BJ (cell line): ENCODE measurements around the gene IRX3. TPM values are rescaled to one million over a fixed set of nuclear protein-coding genes. Genes with fewer than 3 reads are reported as not detected.

ENCODE experiments used
- CTCF ChIA-PET: fragments of 350-600 bp; formaldehyde crosslinking; extraction: SDS; loops from one replicate; lab custom pipeline; 2021; ENCODE audit warnings: antibody characterized with exemption, inconsistent platforms; lab: Yijun Ruan, JAX
- POLR2A ChIA-PET: fragments of 300-600 bp; sonication (Branson Sonifier 250); formaldehyde crosslinking; extraction: SDS; loops from one replicate; lab custom pipeline; 2021; ENCODE audit warnings: antibody characterized with exemption; lab: Charles Lee
- DNase-seq: peaks from one replicate; pipeline ENCODE4 v3.0.0-alpha.2; 2011; ENCODE audit warnings: low read depth
- H3K27me3 ChIP-seq: 2 replicates; pipeline ENCODE4 v1.6.0; 2011; ENCODE audit warnings: low read length; ENCODE audit not compliant: control insufficient read depth, insufficient read depth
- H3K36me3 ChIP-seq: 2 replicates; pipeline ENCODE4 v1.5.1; 2011; ENCODE audit warnings: low read length; ENCODE audit not compliant: control insufficient read depth, insufficient read depth
- H3K4me3 ChIP-seq: 2 replicates; pipeline ENCODE4 v1.5.1; 2011; ENCODE audit warnings: low read depth, mild to moderate bottlenecking, control low read depth, low read length
- polyA plus RNA-seq: library from polyadenylated mRNA; depleted of rRNA; stranded (reverse); fragments of >200 nt; gene quantifications from 2 replicates; pipeline ENCODE4 v1.2.3, GENCODE V29; 2011
- TF ChIP-seq, protein P1 (sequence below): IDR thresholded peaks from 2 replicates; pipeline ENCODE4 v1.5.1; 2011; ENCODE audit warnings: low read depth, mild to moderate bottlenecking, control low read depth, inconsistent platforms, low read length, moderate library complexity; ENCODE audit not compliant: insufficient read depth

Gene IRX3
- polyA plus RNA-seq, 1 experiment = 2.2 TPM

- ChIA-PET CTCF (no interaction called here), POLR2A (no interaction called here)
- no peaks in the 10 kb centered on the region for H3K36me3 ChIP-seq
- H3K27me3 ChIP-seq = peaks cover 3% of the 10 kb centered on the region
- no peak for DNase-seq
- H3K4me3 ChIP-seq = no peak overlapping the region
- TF ChIP-seq, protein P1, sequence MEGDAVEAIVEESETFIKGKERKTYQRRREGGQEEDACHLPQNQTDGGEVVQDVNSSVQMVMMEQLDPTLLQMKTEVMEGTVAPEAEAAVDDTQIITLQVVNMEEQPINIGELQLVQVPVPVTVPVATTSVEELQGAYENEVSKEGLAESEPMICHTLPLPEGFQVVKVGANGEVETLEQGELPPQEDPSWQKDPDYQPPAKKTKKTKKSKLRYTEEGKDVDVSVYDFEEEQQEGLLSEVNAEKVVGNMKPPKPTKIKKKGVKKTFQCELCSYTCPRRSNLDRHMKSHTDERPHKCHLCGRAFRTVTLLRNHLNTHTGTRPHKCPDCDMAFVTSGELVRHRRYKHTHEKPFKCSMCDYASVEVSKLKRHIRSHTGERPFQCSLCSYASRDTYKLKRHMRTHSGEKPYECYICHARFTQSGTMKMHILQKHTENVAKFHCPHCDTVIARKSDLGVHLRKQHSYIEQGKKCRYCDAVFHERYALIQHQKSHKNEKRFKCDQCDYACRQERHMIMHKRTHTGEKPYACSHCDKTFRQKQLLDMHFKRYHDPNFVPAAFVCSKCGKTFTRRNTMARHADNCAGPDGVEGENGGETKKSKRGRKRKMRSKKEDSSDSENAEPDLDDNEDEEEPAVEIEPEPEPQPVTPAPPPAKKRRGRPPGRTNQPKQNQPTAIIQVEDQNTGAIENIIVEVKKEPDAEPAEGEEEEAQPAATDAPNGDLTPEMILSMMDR = no peak
Observed at GRCh38 chr16:54326266-54326662, 39.7 kb upstream of the IRX3 start.

DNA sequence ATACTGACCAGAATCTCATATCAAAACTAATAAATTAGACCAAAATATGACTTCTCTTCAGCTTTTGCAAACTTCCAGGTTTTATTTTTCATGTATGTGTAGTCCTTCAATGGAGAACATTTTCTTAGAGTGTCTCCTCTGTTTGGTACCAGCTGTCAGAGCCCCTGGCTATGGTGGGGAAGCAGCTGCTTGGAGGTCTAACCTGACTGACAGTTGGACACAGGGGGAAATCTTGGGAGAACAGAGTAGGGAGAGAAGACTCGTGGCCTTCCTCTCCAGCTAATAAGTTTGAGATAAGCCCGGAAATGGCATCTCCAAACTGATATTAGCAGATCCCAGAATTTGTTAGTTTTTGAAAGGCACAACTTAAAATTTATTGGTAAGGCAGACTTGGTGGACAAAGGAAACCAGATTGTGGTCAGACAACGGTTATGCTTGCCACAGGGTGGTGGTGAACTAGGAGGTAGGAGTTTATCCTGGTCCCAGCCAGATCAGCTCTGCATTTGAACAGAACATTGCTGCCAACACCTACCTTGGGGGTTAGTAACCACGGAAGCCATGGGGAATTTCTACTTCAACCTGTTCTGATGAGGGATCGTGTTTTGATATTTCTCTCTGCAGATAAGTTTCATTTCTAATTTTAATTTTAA, 39.2 kb upstream of the IRX3 start:
- CTCF ChIA-PET = no interaction called here
- no peak for DNase-seq

DNA sequence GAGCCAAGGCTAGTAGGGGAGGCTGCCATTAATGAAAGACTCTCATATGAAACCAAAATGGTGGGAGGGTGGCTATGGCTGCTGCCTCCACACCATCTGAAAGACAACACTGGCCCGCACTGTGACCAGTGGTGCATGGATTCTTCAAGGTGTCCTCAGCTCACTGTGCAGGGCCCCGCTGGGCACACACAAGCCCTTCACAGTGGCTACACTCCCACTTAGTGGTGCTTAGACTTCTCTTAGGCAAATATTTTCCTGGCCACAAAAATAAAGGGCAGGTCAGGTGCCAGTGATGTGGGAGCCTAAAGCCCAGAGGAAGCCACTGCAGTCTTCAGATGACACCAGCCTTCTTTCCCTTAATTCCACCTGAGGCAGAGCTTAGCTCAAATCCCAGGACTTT, 38.1 kb upstream of the IRX3 start:
- Histone ChIP-seq H3K4me3 (no peak overlapping the region), H3K36me3 (no peaks in the 10 kb centered on the region), H3K27me3 (peaks cover 2% of the 10 kb centered on the region)
- TF ChIP-seq, protein P1 = no peak
- POLR2A ChIA-PET = interaction anchor here (0.6 kb wide), 1 partner anchor 17 kb away, joined by 7 read pairs; no protein-coding TSS in a partner anchor
- no peak for DNase-seq
- CTCF ChIA-PET = no interaction called here

More for the DNA sequence above, 39.2 kb upstream of the IRX3 start:
- no peaks in the 10 kb centered on the region for H3K36me3 ChIP-seq
- TF ChIP-seq, protein P1 = no peak
- POLR2A ChIA-PET = no interaction called here
- peaks cover 3% of the 10 kb centered on the region for H3K27me3 ChIP-seq
- H3K4me3 ChIP-seq = no peak overlapping the region

- no peak for DNase-seq
- POLR2A ChIA-PET = interaction anchor here (0.6 kb wide), 1 partner anchor 167 kb away, joined by 3 read pairs; no protein-coding TSS in a partner anchor
- TF ChIP-seq, protein P1 = no peak
- no peak overlapping the region for H3K4me3 ChIP-seq
- H3K36me3 ChIP-seq = no peaks in the 10 kb centered on the region
- CTCF ChIA-PET = no interaction called here
- no peaks in the 10 kb centered on the region; the same call in 1 of the 2 replicates for H3K27me3 ChIP-seq
Observed at GRCh38 chr16:54320697-54321340, 34.2 kb upstream of the IRX3 start.

DNA sequence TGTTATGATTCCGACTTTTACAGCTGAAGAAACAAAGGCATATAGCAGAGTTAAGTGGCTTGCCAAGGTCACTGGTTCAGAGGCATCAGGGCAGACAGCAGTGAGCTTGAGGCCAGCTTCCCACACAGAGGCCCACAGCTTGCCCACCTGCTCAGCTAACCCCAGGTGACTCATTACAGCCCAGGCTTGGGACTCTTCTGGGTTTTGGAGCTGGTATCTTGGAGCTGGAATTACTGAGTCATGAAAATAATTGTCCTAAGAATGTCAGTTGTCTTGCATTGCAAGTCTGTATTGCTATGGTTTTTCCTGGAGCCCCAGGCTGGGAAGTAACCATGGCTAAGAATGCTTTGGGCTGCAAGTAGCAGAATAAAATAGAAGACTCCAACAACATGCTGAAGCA, 32.4 kb upstream of the IRX3 start:
- Histone ChIP-seq H3K27me3 (no peaks in the 10 kb centered on the region; the same call in 1 of the 2 replicates), H3K4me3 (no peak overlapping the region), H3K36me3 (no peaks in the 10 kb centered on the region)
- no peak for DNase-seq
- ChIA-PET CTCF (no interaction called here), POLR2A (no interaction called here)
- TF ChIP-seq, protein P1 = no peak
